Osteocyte (in vitro differentiated cells): Measurements from ENCODE around the gene THSD7A. TPM values are rescaled to one million over a fixed set of nuclear protein-coding genes. Genes with fewer than 3 reads are reported as not detected.

Experiments
- DNase-seq: peaks from one replicate; pipeline ENCODE4 v3.0.0; 2021; ENCODE audit warnings: mixed read lengths; ENCODE audit not compliant: unreplicated experiment; ENCODE audit errors: extremely low spot score
- H3K27ac Mint-ChIP-seq: one replicate; pipeline ENCODE4 v1.8.0; 2021; ENCODE audit warnings: mild to moderate bottlenecking, mixed read lengths; ENCODE audit not compliant: unreplicated experiment
- H3K27me3 Mint-ChIP-seq: one replicate; pipeline ENCODE4 v1.8.0; 2021; ENCODE audit warnings: mixed read lengths; ENCODE audit not compliant: unreplicated experiment
- H3K36me3 Mint-ChIP-seq: one replicate; pipeline ENCODE4 v1.8.0; 2021; ENCODE audit warnings: mixed read lengths; ENCODE audit not compliant: unreplicated experiment
- H3K4me1 Mint-ChIP-seq: one replicate; pipeline ENCODE4 v1.8.0; 2021; ENCODE audit warnings: mixed read lengths; ENCODE audit not compliant: unreplicated experiment
- H3K4me3 Mint-ChIP-seq: one replicate; pipeline ENCODE4 v1.8.0; 2021; ENCODE audit warnings: mild to moderate bottlenecking, moderate library complexity, mixed read lengths; ENCODE audit not compliant: unreplicated experiment
- H3K9me3 Mint-ChIP-seq: one replicate; pipeline ENCODE4 v1.8.0; 2021; ENCODE audit warnings: mixed read lengths; ENCODE audit not compliant: unreplicated experiment
- total RNA-seq: library from RNA; stranded (reverse); gene quantifications from 2 replicates; pipeline ENCODE4 v1.2.1, GENCODE V29; 2021
- TF ChIP-seq, protein P1 (sequence below): fragments of 200-600 bp; sonication (generic); IDR thresholded peaks from 2 replicates; pipeline ENCODE4 v1.5.0; 2021; ENCODE audit warnings: antibody characterized with exemption, mild to moderate bottlenecking, moderate library complexity

The THSD7A gene
- total RNA-seq, 1 donor from 2014 or later, result 2.0 TPM

GRCh38 chr7:11473807-11474424 lies 358.1 kb downstream of the THSD7A start:
- Mint-ChIP-seq H3K27ac (no peak overlapping the region), H3K4me1 (peaks cover 2% of the 10 kb centered on the region), H3K36me3 (no peaks in the 10 kb centered on the region), H3K27me3 (no peaks in the 10 kb centered on the region), H3K4me3 (no peak overlapping the region), H3K9me3 (no peaks in the 10 kb centered on the region)
- TF ChIP-seq, protein P1, sequence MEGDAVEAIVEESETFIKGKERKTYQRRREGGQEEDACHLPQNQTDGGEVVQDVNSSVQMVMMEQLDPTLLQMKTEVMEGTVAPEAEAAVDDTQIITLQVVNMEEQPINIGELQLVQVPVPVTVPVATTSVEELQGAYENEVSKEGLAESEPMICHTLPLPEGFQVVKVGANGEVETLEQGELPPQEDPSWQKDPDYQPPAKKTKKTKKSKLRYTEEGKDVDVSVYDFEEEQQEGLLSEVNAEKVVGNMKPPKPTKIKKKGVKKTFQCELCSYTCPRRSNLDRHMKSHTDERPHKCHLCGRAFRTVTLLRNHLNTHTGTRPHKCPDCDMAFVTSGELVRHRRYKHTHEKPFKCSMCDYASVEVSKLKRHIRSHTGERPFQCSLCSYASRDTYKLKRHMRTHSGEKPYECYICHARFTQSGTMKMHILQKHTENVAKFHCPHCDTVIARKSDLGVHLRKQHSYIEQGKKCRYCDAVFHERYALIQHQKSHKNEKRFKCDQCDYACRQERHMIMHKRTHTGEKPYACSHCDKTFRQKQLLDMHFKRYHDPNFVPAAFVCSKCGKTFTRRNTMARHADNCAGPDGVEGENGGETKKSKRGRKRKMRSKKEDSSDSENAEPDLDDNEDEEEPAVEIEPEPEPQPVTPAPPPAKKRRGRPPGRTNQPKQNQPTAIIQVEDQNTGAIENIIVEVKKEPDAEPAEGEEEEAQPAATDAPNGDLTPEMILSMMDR, result no peak
- DNase-seq, result no peak

DNA sequence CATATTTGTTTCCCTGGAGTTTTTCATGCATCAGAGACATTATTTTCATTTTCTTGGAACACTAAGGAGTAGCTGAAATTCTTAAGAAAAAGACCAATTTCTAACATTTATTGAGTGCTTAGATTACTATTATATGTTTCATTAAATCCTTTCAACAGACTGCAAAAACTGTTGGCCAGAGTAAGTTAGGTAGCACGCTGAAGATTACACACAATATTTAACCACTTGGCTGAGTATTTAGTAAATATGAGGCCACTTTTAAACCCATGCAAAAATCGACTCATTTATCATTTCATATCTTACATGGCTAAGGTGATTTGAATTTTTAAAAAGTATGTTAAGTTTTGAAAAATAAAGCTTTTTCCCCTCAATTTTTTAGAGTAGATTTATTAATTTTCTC lies 358.8 kb downstream of the THSD7A start:
- H3K9me3 Mint-ChIP-seq, result no peaks in the 10 kb centered on the region

GRCh38 chr7:11472646-11473045 lies 359.4 kb downstream of the THSD7A start:
- DNase-seq, result no peak
- no peak overlapping the region for H3K27ac Mint-ChIP-seq
- H3K9me3 Mint-ChIP-seq, result no peaks in the 10 kb centered on the region
- no peaks in the 10 kb centered on the region for H3K27me3 Mint-ChIP-seq
- H3K36me3 Mint-ChIP-seq, result no peaks in the 10 kb centered on the region
- H3K4me3 Mint-ChIP-seq, result no peak overlapping the region
- TF ChIP-seq, protein P1, result no peak
- H3K4me1 Mint-ChIP-seq, result peaks cover 2% of the 10 kb centered on the region

More for the DNA sequence above, 358.8 kb downstream of the THSD7A start:
- no peaks in the 10 kb centered on the region for H3K27me3 Mint-ChIP-seq
- no peak overlapping the region for H3K27ac Mint-ChIP-seq
- TF ChIP-seq, protein P1, result no peak
- peaks cover 2% of the 10 kb centered on the region for H3K4me1 Mint-ChIP-seq
- no peak overlapping the region for H3K4me3 Mint-ChIP-seq
- DNase-seq, result no peak
- no peaks in the 10 kb centered on the region for H3K36me3 Mint-ChIP-seq

- no peaks in the 10 kb centered on the region for H3K36me3 Mint-ChIP-seq
- no peak overlapping the region for H3K4me3 Mint-ChIP-seq
- DNase-seq, result no peak
- TF ChIP-seq, protein P1, result no peak
- no peak overlapping the region for H3K27ac Mint-ChIP-seq
- peaks cover 2% of the 10 kb centered on the region for H3K4me1 Mint-ChIP-seq
- H3K9me3 Mint-ChIP-seq, result no peaks in the 10 kb centered on the region
- peaks cover 5% of the 10 kb centered on the region for H3K27me3 Mint-ChIP-seq
Observed at GRCh38 chr7:11471255-11471654, 360.7 kb downstream of the THSD7A start.

DNA sequence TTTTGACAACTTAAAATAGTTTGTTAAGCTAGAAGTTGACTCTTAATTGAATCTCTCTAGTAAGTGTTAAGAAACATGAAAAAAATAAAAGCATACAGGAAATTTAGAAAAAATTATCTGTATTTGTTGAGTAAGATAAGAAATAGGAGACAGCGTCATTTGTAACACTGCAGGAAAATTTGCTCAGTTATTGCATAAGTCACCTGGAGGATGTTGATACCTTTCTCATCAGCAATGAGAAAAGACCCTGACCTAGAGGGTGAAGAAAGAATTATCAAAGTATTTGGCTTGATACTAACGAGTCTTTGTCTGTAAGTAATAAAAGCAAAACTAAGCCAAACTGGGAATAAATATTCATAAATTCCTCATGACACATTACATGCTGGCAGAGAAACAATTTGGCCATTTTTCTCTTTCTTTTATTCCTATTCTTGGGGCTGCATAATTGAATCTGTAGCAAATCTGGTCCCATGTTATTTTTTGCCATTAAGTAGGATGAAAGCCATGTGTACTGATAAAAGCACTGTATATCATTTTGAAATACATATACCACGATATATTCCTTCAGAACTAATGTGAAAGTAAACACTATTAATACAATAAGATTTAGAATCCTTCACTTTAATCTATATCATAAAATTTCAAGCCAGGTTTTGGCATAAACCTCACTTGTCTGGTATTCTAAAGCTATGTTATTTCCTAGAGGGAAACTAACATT lies 362.8 kb downstream of the THSD7A start:
- no peaks in the 10 kb centered on the region for H3K4me1 Mint-ChIP-seq
- no peaks in the 10 kb centered on the region for H3K9me3 Mint-ChIP-seq
- no peaks in the 10 kb centered on the region for H3K36me3 Mint-ChIP-seq
- DNase-seq, result no peak
- H3K27me3 Mint-ChIP-seq, result peaks cover 5% of the 10 kb centered on the region
- TF ChIP-seq, protein P1, result no peak
- no peak overlapping the region for H3K27ac Mint-ChIP-seq
- H3K4me3 Mint-ChIP-seq, result no peak overlapping the region
